Esophagus squamous epithelium (tissue), 5 donors: ENCODE results near the gene BRD9. TPM values are rescaled to one million over a fixed set of nuclear protein-coding genes. Genes with fewer than 3 reads are reported as not detected.

Source experiments
- DNase-seq: peaks from one replicate; lab custom pipeline; 2025; lab: John Stamatoyannopoulos, UW
- H3K27ac ChIP-seq, 4 donors: fragments of 200-600 bp; sonication (generic); one replicate each; pipeline ENCODE4 v1.5.1; 2016 to 2019; ENCODE audit warnings: mild to moderate bottlenecking in 1 of 4
- H3K27me3 ChIP-seq, 4 donors: fragments of 200-600 bp; sonication (generic); 1 replicate in 3 of 4; 2 replicates in 1 of 4; pipeline versions ENCODE4 v1.5.1 to v1.6.0; 2017 to 2021; ENCODE audit warnings: antibody characterized with exemption in 1 of 4
- H3K36me3 ChIP-seq, 3 donors: fragments of 200-600 bp; sonication (generic); one replicate each; pipeline ENCODE4 v1.5.1; 2016 to 2019
- H3K4me1 ChIP-seq, 3 donors: fragments of 200-600 bp; sonication (generic); one replicate each; pipeline ENCODE4 v1.5.1; 2017 to 2019
- H3K4me3 ChIP-seq, 4 donors: fragments of 200-600 bp; sonication (generic); 1 replicate in 3 of 4; 2 replicates in 1 of 4; pipeline ENCODE4 v1.5.1; 2016 to 2019; ENCODE audit warnings: mild to moderate bottlenecking in 2 of 4, moderate library complexity in 1 of 4
- H3K9me3 ChIP-seq, 3 donors: fragments of 200-600 bp; sonication (generic); one replicate each; pipeline ENCODE4 v1.5.1; 2016 to 2019
- POLR2A ChIP-seq, 4 donors: fragments of 450-650 bp; IDR thresholded peaks; one replicate each; pipeline ENCODE4 v1.6.1; 2017; ENCODE audit warnings: antibody characterized with exemption in 4 of 4, mild to moderate bottlenecking in 4 of 4, moderate library complexity in 3 of 4
- WGBS, 2 donors: methylation state at CpG; one replicate each; pipeline ENCODE4 v1.1.5; 2018; 5-methylcytosine and 5-hydroxymethylcytosine counted together
- intact Hi-C: fragments of 100-400 bp; cut with DNase I; formaldehyde crosslinking; loops from one replicate; pipeline ENCODE4 v1.15.0; 2022
- total RNA-seq, 4 donors: library from RNA; depleted of rRNA; stranded (reverse); fragments of >200 nt; gene quantifications; one replicate each; pipeline ENCODE4 v1.1.0, GENCODE V29; 2016
- TF ChIP-seq, protein P1 (sequence below), 6 experiments: fragments of 450-650 bp in 4 of 6; fragments of 200-600 bp in 2 of 6; sonication (generic) in 2 of 6; IDR thresholded peaks; one replicate each; pipeline ENCODE4 v1.5.1; 2016 to 2019; ENCODE audit warnings: antibody characterized with exemption in 6 of 6, mild to moderate bottlenecking in 4 of 6, moderate library complexity in 4 of 6
- donor health status: DM: yes; HTN: yes; CAD: no.

BRD9 gene
- total RNA-seq, 4 donors from 2014 or later = 16.1 to 35.7 (median 22.3) TPM

DNA sequence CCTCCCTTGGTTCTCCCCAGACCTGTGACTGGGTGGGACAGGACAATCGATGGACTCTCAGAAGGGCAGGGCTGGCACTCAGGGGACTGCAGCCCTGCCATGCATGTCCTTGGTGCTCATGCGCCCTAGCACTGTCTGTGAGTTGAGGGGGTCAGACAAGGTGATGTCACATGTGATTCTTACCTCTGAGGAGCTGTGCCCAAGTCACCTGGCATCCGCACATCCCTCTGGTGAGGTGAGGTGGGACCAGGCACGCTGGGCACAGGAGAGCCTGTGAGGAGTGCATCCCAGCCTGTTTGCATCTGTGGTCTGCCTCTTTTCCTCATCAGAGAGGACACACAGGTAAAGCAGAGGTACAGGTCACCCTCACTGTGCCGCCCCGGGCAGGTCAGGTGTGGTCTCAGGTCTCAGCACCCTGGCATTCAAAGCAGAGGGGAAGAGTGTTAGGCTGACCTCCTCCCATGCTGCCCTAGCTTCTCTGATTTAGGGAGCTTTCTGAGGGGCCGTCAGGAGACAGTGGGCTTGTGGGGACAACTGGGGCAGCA, 14.8 kb upstream of the BRD9 start:
- Histone ChIP-seq H3K27ac (no peak overlapping the region), H3K36me3 (peaks cover 0 to 12% (median 0%) of the 10 kb centered on the region in 3 donors), H3K9me3 (no peaks in the 10 kb centered on the region), H3K4me3 (no peak overlapping the region), H3K27me3 (no peaks in the 10 kb centered on the region), H3K4me1 (peaks cover 9 to 23% (median 9%) of the 10 kb centered on the region in 3 donors)
- intact Hi-C loops = no loop called here
- DNase-seq = no peak
- 92% methylated on average over 6 of the region's 7 CpGs; no CpG with 5 or more reads in 1 of the 2 donors for WGBS, 2 donors
- no peak for TF ChIP-seq POLR2A (IDR thresholded peaks at IDR 0.05)
- TF ChIP-seq, protein P1, sequence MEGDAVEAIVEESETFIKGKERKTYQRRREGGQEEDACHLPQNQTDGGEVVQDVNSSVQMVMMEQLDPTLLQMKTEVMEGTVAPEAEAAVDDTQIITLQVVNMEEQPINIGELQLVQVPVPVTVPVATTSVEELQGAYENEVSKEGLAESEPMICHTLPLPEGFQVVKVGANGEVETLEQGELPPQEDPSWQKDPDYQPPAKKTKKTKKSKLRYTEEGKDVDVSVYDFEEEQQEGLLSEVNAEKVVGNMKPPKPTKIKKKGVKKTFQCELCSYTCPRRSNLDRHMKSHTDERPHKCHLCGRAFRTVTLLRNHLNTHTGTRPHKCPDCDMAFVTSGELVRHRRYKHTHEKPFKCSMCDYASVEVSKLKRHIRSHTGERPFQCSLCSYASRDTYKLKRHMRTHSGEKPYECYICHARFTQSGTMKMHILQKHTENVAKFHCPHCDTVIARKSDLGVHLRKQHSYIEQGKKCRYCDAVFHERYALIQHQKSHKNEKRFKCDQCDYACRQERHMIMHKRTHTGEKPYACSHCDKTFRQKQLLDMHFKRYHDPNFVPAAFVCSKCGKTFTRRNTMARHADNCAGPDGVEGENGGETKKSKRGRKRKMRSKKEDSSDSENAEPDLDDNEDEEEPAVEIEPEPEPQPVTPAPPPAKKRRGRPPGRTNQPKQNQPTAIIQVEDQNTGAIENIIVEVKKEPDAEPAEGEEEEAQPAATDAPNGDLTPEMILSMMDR (IDR thresholded peaks at IDR 0.05) = no peak

DNA sequence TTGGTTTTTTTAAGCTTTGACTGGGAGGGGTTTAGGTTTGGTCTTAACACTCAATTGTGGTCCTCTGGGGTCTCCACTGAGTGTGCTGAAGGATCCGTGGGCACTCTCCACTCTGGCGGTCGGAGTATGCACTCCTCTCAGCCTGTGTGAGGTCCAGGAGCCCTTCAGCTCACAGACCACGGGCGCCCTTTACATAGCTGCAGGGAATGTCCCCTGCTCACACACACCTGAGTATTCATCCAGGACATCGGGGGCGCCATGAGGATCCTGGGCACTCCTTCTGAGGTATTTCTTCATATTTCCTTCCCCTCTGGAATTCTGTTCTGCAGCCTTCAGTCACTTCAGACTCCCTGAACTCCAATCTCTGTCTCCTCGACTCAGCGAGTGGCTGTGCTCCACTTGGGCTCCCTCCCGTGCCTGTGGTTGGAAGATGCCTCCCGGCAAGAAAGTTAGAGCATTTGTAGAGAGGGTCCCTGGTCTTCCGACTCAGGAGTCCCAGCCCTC, 12.6 kb upstream of the BRD9 start:
- peaks cover 0 to 12% (median 0%) of the 10 kb centered on the region in 3 donors for H3K36me3 ChIP-seq
- TF ChIP-seq POLR2A (IDR thresholded peaks at IDR 0.05) = no peak
- TF ChIP-seq, protein P1 (IDR thresholded peaks at IDR 0.05) = no peak
- DNase-seq = no peak
- peaks cover 8 to 17% (median 9%) of the 10 kb centered on the region in 3 donors for H3K4me1 ChIP-seq
- WGBS, 2 donors = 94 to 96% methylated on average over 12 of the region's 12 CpGs
- H3K27me3 ChIP-seq = no peaks in the 10 kb centered on the region
- intact Hi-C loops = no loop called here
- H3K27ac ChIP-seq = no peak overlapping the region
- no peaks in the 10 kb centered on the region for H3K9me3 ChIP-seq
- no peak overlapping the region for H3K4me3 ChIP-seq

DNA sequence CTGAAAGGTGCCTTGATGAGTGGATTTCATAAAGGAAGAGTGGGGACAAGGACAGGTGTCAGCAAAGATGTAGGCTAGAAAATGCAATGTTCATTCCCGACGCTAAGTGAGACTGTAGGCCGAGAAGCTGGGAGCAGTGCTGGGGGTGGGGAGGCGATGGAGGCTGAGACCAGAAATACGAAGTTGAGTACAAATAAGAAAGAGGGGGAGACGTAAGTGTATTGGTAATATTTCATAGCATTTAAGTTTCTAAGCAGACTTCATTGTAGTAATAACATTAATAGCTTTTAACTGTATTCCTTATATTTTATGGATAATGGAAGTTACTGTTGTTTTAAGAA, 11.1 kb upstream of the BRD9 start:
- no peaks in the 10 kb centered on the region for H3K27me3 ChIP-seq
- peaks cover 0 to 12% (median 0%) of the 10 kb centered on the region in 3 donors for H3K36me3 ChIP-seq
- H3K27ac ChIP-seq = no peak overlapping the region
- no peaks in the 10 kb centered on the region for H3K9me3 ChIP-seq
- no peak for DNase-seq
- TF ChIP-seq, protein P1 (IDR thresholded peaks at IDR 0.05) = no peak
- TF ChIP-seq POLR2A (IDR thresholded peaks at IDR 0.05) = no peak
- WGBS, 2 donors = 91% methylated on average over 6 of the region's 6 CpGs
- H3K4me1 ChIP-seq = peaks cover 0 to 3% (median 0%) of the 10 kb centered on the region in 3 donors
- intact Hi-C loops = loop anchor here (5.0 kb wide), 1 partner anchor 231 kb away; no protein-coding TSS in a partner anchor
- H3K4me3 ChIP-seq = no peak overlapping the region

DNA sequence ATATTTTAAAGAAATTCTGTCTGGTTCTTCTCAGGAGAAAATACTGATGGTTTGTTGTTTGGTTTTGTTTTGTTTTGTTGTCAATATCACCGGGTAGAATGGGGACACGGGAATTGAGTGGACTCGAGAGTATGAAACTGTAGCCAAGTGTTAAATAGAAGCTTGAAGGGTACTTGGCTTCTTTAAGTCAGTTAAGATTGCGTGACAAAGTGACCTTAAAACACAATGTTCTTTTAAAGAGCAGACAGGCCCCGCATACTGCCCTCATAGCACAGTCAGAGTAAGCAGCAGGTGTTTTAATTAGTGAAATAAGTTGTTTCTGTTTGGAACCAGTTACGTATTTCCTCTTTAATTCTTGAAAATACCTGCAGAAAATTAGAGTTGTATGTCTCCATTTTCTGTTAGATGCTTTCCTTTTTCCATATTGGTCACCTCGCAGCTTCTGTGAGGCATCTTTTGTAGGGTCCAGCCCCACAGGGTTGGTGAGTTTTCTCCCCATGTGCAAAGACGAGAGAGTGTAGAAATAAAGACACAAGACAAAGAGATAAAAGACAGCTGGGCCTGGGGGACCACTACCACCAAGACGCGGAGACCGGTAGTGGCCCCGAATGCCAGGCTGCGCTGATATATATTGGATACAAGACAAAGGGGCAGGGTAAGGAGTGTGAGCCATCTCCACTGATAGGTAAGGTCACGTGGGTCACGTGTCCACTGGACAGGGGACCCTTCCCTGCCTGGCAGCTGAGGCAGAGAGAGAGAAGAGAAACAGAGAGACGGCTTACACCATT, 9.7 kb upstream of the BRD9 start:
- intact Hi-C loops = loop anchor here (5.0 kb wide), 1 partner anchor 230 kb away; no protein-coding TSS in a partner anchor
- no peak for TF ChIP-seq POLR2A (IDR thresholded peaks at IDR 0.05)
- TF ChIP-seq, protein P1 (IDR thresholded peaks at IDR 0.05) = no peak
- 88% methylated on average over 13 to 16 of the region's 16 CpGs for WGBS, 2 donors

DNA sequence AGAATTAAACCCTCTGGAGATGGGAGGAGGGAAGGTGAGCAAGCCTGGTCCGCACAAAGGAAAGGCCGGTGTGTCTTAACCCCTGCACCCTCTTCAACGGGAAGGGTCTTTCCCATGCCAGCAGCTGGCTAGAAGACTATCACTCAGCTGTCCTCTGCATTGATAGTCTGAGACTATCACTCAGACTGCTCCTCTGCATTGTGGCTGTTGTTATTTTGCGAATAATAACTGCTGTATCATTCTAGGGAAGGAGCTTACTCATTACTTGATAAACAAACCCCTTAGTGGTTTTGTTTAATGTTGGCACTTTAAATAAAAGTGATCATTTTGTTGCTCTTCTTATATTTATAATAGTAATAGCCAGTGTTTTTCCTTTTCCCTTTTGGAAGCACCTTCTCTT, 8.2 kb upstream of the BRD9 start:
- Histone ChIP-seq H3K27ac (no peak overlapping the region), H3K4me3 (no peak overlapping the region), H3K4me1 (no peaks in the 10 kb centered on the region), H3K36me3 (no peaks in the 10 kb centered on the region), H3K27me3 (no peaks in the 10 kb centered on the region), H3K9me3 (no peaks in the 10 kb centered on the region)
- DNase-seq = no peak
- TF ChIP-seq, protein P1 (IDR thresholded peaks at IDR 0.05) = no peak
- no peak for TF ChIP-seq POLR2A (IDR thresholded peaks at IDR 0.05)
- intact Hi-C loops = loop anchor here (5.0 kb wide), 1 partner anchor 228 kb away; no protein-coding TSS in a partner anchor
- WGBS, 2 donors = 67 to 72% methylated on average over 2 to 4 of the region's 4 CpGs

More for the DNA sequence above, 9.7 kb upstream of the BRD9 start:
- Histone ChIP-seq H3K27me3 (no peaks in the 10 kb centered on the region), H3K4me3 (no peak overlapping the region), H3K36me3 (peaks cover 0 to 3% (median 0%) of the 10 kb centered on the region in 3 donors), H3K9me3 (no peaks in the 10 kb centered on the region), H3K27ac (no peak overlapping the region), H3K4me1 (no peaks in the 10 kb centered on the region)
- no peak for DNase-seq
